HepG2 (cell line): ENCODE data around the gene CAMK1D. TPM values are rescaled to one million over a fixed set of nuclear protein-coding genes. Genes with fewer than 3 reads are reported as not detected.
A peak's percentile ranks its signal among the peaks of the same experiment; 100 is the strongest.

Experiments
- CSRNP2 ChIP-seq: sonication (generic); formaldehyde crosslinking; conservative IDR thresholded peaks from 2 replicates; pipeline ENCODE4 v1.8.0; 2022; ENCODE audit warnings: low read depth, missing genetic modification reagents
- ESRRA ChIP-seq: sonication (generic); formaldehyde crosslinking; IDR thresholded peaks from 2 replicates; pipeline ENCODE4 v1.5.1; 2020; ENCODE audit warnings: mild to moderate bottlenecking, low read depth, missing genetic modification reagents
- FOXA1 ChIP-seq, 2 experiments: fragments of 450-650 bp in 1 of 2; sonication (generic) in 1 of 2; formaldehyde crosslinking in 1 of 2; IDR thresholded peaks; 2 replicates each; pipeline versions ENCODE4 v1.4.0 to v1.6.1; 2016 to 2020; ENCODE audit warnings: missing genetic modification reagents in 1 of 2
- GABPB1 ChIP-seq: IDR thresholded peaks from 2 replicates; pipeline ENCODE4 v1.6.1; 2016; ENCODE audit warnings: mild to moderate bottlenecking, missing genetic modification reagents, moderate library complexity, missing compliant biosample characterization
- GLI4 ChIP-seq: sonication (generic); formaldehyde crosslinking; IDR thresholded peaks from 2 replicates; pipeline ENCODE4 v1.5.1; 2020; ENCODE audit warnings: missing genetic modification reagents, mild to moderate bottlenecking, moderate library complexity, borderline replicate concordance
- KAT7 ChIP-seq: IDR thresholded peaks from 2 replicates; pipeline ENCODE4 v1.6.1; 2018; ENCODE audit warnings: borderline replicate concordance, missing compliant biosample characterization
- PHF5A ChIP-seq: IDR thresholded peaks from one replicate; pipeline ENCODE4 v1.6.1; 2018; ENCODE audit warnings: low read depth, missing genetic modification reagents; ENCODE audit not compliant: unreplicated experiment
- POLR2AphosphoS5 ChIP-seq: IDR thresholded peaks from 2 replicates; pipeline ENCODE4 v1.6.1; 2012; ENCODE audit warnings: low read depth, low read length
- SKI ChIP-seq: fragments of 450-650 bp; IDR thresholded peaks from one replicate; pipeline ENCODE4 v1.6.1; 2018; ENCODE audit warnings: mild to moderate bottlenecking; ENCODE audit not compliant: partially characterized antibody
- SRSF9 ChIP-seq: fragments of 200-400 bp; formaldehyde crosslinking; IDR thresholded peaks from 2 replicates; pipeline ENCODE4 v1.6.1; 2018; ENCODE audit warnings: borderline replicate concordance, mild to moderate bottlenecking, low read depth, low read length; ENCODE audit not compliant: insufficient read depth, poor library complexity, severe bottlenecking
- TEAD3 ChIP-seq: optimal IDR thresholded peaks from 2 replicates; pipeline ENCODE3; 2016; ENCODE audit warnings: borderline replicate concordance
- ZBTB33 ChIP-seq: sonication (generic); formaldehyde crosslinking; IDR thresholded peaks from 2 replicates; pipeline ENCODE4 v1.4.0; 2020; ENCODE audit warnings: missing genetic modification reagents
- ZBTB37 ChIP-seq: sonication (generic); formaldehyde crosslinking; IDR thresholded peaks from 2 replicates; pipeline ENCODE4 v1.4.0; 2020; ENCODE audit warnings: mild to moderate bottlenecking, missing genetic modification reagents
- ZFAT ChIP-seq: sonication (generic); formaldehyde crosslinking; conservative IDR thresholded peaks from 2 replicates; pipeline ENCODE4 v1.8.1; 2023; ENCODE audit warnings: missing genetic modification reagents, inconsistent platforms
- ZFP82 ChIP-seq: sonication (generic); formaldehyde crosslinking; IDR thresholded peaks from 2 replicates; pipeline ENCODE4 v1.5.1; 2020; ENCODE audit warnings: mild to moderate bottlenecking, missing genetic modification reagents, borderline replicate concordance
- ZKSCAN5 ChIP-seq: sonication (generic); formaldehyde crosslinking; IDR thresholded peaks from 2 replicates; pipeline ENCODE4 v1.5.1; 2020; ENCODE audit warnings: mild to moderate bottlenecking, missing genetic modification reagents
- ZNF207 ChIP-seq: fragments of 450-650 bp; IDR thresholded peaks from 2 replicates; pipeline ENCODE4 v1.6.1; 2016; ENCODE audit warnings: antibody characterized with exemption, borderline replicate concordance
- ZNF749 ChIP-seq: sonication (generic); formaldehyde crosslinking; IDR thresholded peaks from 2 replicates; pipeline ENCODE4 v1.8.0; 2022; ENCODE audit warnings: mild to moderate bottlenecking, missing genetic modification reagents, moderate library complexity, borderline replicate concordance
- ZNF766 ChIP-seq: sonication (generic); formaldehyde crosslinking; IDR thresholded peaks from 2 replicates; pipeline ENCODE4 v1.5.0; 2020; ENCODE audit warnings: missing genetic modification reagents, borderline replicate concordance
- ZNF790 ChIP-seq: sonication (generic); formaldehyde crosslinking; IDR thresholded peaks from 2 replicates; pipeline ENCODE4 v1.8.0; 2022; ENCODE audit warnings: missing genetic modification reagents, mild to moderate bottlenecking, borderline replicate concordance
- ZSCAN22 ChIP-seq: sonication (generic); formaldehyde crosslinking; IDR thresholded peaks from 2 replicates; pipeline ENCODE4 v1.4.0; 2020; ENCODE audit warnings: mild to moderate bottlenecking, missing genetic modification reagents
- polyA plus RNA-seq, 8 experiments: library from polyadenylated mRNA; depleted of rRNA in 3 of 8; stranded (reverse) in 7 of 8; unstranded in 1 of 8; fragments of >200 nt; fragmentation: Illumina TruSeq in 4 of 8; extraction: Trizol in 4 of 8; gene quantifications; 2 replicates each; pipeline versions ENCODE4 v1.2.1 to v1.2.3, GENCODE V29; 2011 to 2016; ENCODE audit warnings: low read depth in 4 of 8, missing spikeins in 1 of 8, mixed read lengths in 1 of 8; ENCODE audit not compliant: insufficient read depth in 1 of 8
- total RNA-seq, 5 experiments: library from RNA; depleted of rRNA; stranded (reverse); fragments of >200 nt; fragmentation: Illumina TruSeq; extraction: Trizol; gene quantifications; 2 replicates each; pipeline ENCODE4 v1.2.3, GENCODE V29; 2016; ENCODE audit warnings: low read depth in 1 of 5
- TF ChIP-seq, protein P1 (sequence below): sonication (generic); formaldehyde crosslinking; IDR thresholded peaks from 2 replicates; pipeline ENCODE4 v1.5.0; 2020; ENCODE audit warnings: missing genetic modification reagents

The CAMK1D gene
- total and polyA plus RNA-seq, 2 of the 13 experiments (the other 11 are each of a cell fraction or from before 2014, with no cell fraction given) = under 0.01 TPM; not detected in 1

- TF ChIP-seq ZBTB37 (no peak), ZKSCAN5 (CRISPR knock-in tag) (no peak), ZBTB33 (CRISPR knock-in tag) (no peak), CSRNP2 (CRISPR knock-in tag) (no peak), ZNF790 (CRISPR knock-in tag) (no peak), TEAD3 (no peak), GLI4 (CRISPR knock-in tag) (no peak), KAT7 (CRISPR knock-in tag) (no peak), ZNF766 (CRISPR knock-in tag) (no peak), POLR2AphosphoS5 (no peak), ZFAT (CRISPR knock-in tag) (no peak), ZFP82 (CRISPR knock-in tag) (no peak), ZNF207 (no peak), ESRRA (CRISPR knock-in tag) (no peak), GABPB1 (CRISPR knock-in tag) (peak; percentile 40; the same call in 1 of the 2 replicates), ZNF749 (CRISPR knock-in tag) (no peak), FOXA1 (IDR thresholded peaks at IDR 0.05) (no peak), FOXA1 (CRISPR knock-in tag; IDR thresholded peaks at IDR 0.05) (peak; percentile 96), ZSCAN22 (CRISPR knock-in tag) (no peak), PHF5A (CRISPR knock-in tag) (no peak), SRSF9 (no peak), SKI (no peak)
- TF ChIP-seq, protein P1, sequence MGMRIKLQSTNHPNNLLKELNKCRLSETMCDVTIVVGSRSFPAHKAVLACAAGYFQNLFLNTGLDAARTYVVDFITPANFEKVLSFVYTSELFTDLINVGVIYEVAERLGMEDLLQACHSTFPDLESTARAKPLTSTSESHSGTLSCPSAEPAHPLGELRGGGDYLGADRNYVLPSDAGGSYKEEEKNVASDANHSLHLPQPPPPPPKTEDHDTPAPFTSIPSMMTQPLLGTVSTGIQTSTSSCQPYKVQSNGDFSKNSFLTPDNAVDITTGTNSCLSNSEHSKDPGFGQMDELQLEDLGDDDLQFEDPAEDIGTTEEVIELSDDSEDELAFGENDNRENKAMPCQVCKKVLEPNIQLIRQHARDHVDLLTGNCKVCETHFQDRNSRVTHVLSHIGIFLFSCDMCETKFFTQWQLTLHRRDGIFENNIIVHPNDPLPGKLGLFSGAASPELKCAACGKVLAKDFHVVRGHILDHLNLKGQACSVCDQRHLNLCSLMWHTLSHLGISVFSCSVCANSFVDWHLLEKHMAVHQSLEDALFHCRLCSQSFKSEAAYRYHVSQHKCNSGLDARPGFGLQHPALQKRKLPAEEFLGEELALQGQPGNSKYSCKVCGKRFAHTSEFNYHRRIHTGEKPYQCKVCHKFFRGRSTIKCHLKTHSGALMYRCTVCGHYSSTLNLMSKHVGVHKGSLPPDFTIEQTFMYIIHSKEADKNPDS (CRISPR knock-in tag) = no peak
Measured at GRCh38 chr10:12605580-12606405, 256.4 kb downstream of the CAMK1D start (continued).
